ENCODE results near the gene ANKRD18B.
"Not testable (repeated sequence)": the region's sequence is repeated elsewhere in the genome, so short reads cannot be mapped to it uniquely, and the experiment has no call there.

The ANKRD18B gene

DNA sequence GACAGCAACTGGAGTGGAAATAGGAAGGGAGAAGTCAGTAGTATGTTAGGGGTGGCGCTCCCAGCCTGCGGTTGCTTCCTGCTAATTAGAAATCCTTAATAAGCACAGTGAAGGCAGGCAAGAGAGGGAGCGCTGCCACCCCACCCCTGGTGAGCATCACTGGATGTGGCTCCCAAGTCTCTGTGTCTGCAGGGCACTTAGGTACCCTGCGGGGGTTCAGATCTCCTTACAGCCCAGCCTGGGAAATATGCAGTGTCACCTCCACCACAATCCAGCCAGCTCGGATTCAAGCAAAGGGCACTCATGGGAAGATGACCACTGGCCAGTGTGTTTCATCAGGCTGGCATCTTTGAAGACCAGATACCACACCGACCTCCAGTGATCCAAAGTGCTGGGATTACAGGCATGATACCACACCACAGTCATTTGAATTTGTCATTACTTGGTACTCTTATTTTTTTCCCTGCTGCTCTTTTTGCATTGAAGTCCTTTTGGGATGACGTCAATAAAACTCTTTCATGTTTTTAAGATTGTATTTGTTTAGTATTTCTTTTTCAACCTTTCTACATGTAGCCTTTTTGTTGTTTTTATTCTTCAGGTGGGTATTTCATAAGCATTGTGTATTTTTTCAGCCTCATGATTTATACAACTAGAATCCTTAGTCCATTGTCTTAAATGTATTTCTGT, 90.1 kb downstream of the ANKRD18B start:
- no peak overlapping the region for H3K27ac Mint-ChIP-seq

DNA sequence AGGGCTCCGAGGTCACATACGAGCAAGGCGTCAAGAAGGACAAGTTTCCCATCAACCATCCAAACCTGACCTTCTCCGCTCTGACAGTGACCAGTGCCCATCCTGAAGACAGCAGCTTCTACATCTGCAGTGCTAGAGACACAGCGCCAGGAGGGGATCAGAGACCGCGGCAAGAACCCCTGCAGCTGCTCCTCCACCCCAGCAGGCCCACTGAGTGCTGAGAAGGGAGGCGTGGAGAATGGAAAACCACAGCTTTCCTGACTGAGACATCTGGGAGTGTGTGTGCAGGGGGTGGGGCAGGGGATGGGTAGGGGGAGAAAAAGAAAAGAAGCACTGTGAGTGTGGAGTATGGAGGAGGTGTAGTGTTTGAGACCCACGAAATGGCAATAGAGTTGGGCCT, 94.3 kb downstream of the ANKRD18B start:
- H3K4me3 Mint-ChIP-seq, ATAC-seq, H3K9me3 Mint-ChIP-seq, H3K4me1 Mint-ChIP-seq, H3K36me3 Mint-ChIP-seq, H3K27ac Mint-ChIP-seq: not testable (repeated sequence)
- H3K27me3 Mint-ChIP-seq: peaks cover 64% of the 10 kb centered on the region

More for the DNA sequence above, 90.1 kb downstream of the ANKRD18B start:
- ATAC-seq: no peak
- H3K9me3 Mint-ChIP-seq: peaks cover 9% of the 10 kb centered on the region
- H3K36me3 Mint-ChIP-seq: no peaks in the 10 kb centered on the region
- peaks cover 51% of the 10 kb centered on the region for H3K27me3 Mint-ChIP-seq
- H3K4me3 Mint-ChIP-seq: no peak overlapping the region
- H3K4me1 Mint-ChIP-seq: no peaks in the 10 kb centered on the region

DNA sequence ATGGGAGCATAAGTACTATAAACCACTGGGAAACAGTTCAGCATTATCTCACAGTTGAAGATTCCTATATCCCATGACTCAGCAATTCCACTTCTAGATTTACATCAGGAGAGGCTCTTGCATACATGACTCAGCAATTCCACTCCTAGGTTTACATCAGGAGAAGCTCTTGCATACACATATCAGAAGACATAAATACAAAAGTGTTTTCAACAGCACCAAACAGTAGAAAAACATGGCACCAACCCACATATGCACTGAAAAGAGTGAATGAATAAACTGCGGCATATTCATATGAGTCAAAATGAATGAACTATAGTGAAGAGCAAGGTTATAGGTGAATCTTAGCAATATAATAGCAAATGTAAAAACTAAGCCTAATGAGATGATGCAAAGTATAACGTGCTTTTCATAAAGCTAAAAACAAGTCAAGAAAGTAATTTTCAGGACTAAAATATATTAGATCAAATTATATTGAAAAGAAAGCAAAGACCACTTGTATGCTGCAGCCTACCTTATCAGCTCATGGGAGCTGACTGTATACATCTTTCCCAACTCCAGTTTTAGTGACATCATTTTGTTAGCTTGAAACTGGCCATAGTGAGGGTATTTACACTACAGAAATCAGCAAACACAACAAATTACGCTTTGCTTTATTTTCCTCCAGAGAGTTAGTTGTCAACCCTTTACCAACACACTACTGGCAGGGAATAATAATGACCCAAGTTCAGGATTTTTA, 95.8 kb downstream of the ANKRD18B start:
- H3K9me3 Mint-ChIP-seq: no peaks in the 10 kb centered on the region
- no peak overlapping the region for H3K27ac Mint-ChIP-seq
- no peaks in the 10 kb centered on the region for H3K36me3 Mint-ChIP-seq
- H3K4me3 Mint-ChIP-seq: no peak overlapping the region
- H3K27me3 Mint-ChIP-seq: peaks cover 78% of the 10 kb centered on the region
- no peak for ATAC-seq
- H3K4me1 Mint-ChIP-seq: peaks cover 5% of the 10 kb centered on the region

DNA sequence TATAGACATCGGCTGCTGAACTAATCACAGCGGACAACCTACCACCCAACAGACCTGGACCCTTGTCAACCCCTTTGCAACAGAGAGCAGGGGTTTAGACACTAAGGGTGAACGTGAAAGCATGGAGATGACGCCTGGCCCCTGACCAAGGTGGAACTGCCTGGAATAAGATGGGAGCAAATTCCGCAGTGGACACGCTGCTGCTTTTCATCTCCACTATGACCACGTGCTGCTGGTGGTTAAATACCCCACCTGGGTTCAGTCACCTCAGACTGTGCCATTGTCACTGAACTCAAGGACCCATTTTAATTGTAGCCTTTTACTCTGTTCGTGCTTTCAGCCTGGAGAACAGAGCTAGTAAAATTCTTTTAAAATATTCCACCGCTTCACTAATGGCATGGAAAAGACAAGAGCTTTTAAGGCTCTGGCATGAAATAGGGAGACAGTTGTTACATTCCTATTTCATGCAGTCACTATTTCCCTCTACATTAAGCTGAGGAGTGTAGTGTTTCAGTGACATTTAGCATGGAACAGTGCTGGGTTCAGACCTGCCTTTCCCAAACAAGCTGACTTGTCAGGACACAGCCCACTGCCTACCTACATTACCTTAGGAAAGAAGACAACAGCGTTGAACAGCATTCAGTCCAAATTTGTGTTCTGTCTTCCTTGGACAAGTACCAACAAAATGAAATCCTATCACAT, 96.8 kb downstream of the ANKRD18B start:
- no peak for ATAC-seq
- no peak overlapping the region for H3K27ac Mint-ChIP-seq
- peaks cover 77% of the 10 kb centered on the region for H3K27me3 Mint-ChIP-seq
- peaks cover 5% of the 10 kb centered on the region for H3K4me1 Mint-ChIP-seq
- H3K4me3 Mint-ChIP-seq: no peak overlapping the region
- H3K36me3 Mint-ChIP-seq: no peaks in the 10 kb centered on the region
- H3K9me3 Mint-ChIP-seq: no peaks in the 10 kb centered on the region

Data from stimulated activated memory B cell treated with anti-CD40 and anti-IgM and Interleukin-4, amounts not matched to agents 10 μg/mL and 1 μg/mL and 100 μg/mL, for 72 hours (primary cell).